Measurements from ENCODE around the gene MLEC.

MLEC gene

DNA sequence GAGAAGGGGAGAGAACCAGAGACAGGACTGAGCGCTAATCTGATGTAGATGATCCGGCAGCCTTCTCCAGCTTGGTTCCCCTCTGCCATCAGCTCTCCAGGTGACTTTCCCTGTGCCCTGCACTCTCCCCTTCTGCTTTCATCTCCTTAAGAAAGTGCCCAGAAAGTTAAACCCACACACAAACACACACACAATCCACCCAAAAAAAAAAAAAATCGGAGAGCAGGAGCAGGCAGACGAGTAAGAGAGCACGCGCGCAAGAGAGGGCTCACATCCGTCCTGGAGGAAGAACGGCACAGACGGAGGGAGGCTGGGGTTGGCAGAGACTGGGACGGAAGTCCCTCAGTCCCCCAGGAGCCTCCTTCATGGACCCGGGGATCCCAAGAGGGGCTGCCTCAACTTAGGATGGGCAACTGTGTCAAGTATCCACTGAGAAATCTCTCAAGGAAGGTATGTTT is 36.7 kb upstream of the MLEC start (continued):
- TF ChIP-seq, protein P1, sequence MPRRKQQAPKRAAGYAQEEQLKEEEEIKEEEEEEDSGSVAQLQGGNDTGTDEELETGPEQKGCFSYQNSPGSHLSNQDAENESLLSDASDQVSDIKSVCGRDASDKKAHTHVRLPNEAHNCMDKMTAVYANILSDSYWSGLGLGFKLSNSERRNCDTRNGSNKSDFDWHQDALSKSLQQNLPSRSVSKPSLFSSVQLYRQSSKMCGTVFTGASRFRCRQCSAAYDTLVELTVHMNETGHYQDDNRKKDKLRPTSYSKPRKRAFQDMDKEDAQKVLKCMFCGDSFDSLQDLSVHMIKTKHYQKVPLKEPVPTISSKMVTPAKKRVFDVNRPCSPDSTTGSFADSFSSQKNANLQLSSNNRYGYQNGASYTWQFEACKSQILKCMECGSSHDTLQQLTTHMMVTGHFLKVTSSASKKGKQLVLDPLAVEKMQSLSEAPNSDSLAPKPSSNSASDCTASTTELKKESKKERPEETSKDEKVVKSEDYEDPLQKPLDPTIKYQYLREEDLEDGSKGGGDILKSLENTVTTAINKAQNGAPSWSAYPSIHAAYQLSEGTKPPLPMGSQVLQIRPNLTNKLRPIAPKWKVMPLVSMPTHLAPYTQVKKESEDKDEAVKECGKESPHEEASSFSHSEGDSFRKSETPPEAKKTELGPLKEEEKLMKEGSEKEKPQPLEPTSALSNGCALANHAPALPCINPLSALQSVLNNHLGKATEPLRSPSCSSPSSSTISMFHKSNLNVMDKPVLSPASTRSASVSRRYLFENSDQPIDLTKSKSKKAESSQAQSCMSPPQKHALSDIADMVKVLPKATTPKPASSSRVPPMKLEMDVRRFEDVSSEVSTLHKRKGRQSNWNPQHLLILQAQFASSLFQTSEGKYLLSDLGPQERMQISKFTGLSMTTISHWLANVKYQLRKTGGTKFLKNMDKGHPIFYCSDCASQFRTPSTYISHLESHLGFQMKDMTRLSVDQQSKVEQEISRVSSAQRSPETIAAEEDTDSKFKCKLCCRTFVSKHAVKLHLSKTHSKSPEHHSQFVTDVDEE (CRISPR knock-in tag; IDR thresholded peaks at IDR 0.05): no peak
- TF ChIP-seq RARB (CRISPR knock-in tag; IDR thresholded peaks at IDR 0.05): no peak

- ATAC-seq: no peak
- TF ChIP-seq PATZ1 (CRISPR knock-in tag; IDR thresholded peaks at IDR 0.05; ENCODE audit: borderline replicate concordance) (no peak), ISL1 (CRISPR knock-in tag; IDR thresholded peaks at IDR 0.05) (no peak), ESRRG (CRISPR knock-in tag; IDR thresholded peaks at IDR 0.05) (no peak), TOX (CRISPR knock-in tag; IDR thresholded peaks at IDR 0.05; ENCODE audit: borderline replicate concordance) (no peak), BACH2 (CRISPR knock-in tag; IDR thresholded peaks at IDR 0.05; ENCODE audit: borderline replicate concordance) (no peak), ZNF8 (CRISPR knock-in tag; IDR thresholded peaks at IDR 0.05) (no peak), POU6F1 (CRISPR knock-in tag; IDR thresholded peaks at IDR 0.05; ENCODE audit: borderline replicate concordance, low read depth) (no peak)
- TF ChIP-seq, protein P2, sequence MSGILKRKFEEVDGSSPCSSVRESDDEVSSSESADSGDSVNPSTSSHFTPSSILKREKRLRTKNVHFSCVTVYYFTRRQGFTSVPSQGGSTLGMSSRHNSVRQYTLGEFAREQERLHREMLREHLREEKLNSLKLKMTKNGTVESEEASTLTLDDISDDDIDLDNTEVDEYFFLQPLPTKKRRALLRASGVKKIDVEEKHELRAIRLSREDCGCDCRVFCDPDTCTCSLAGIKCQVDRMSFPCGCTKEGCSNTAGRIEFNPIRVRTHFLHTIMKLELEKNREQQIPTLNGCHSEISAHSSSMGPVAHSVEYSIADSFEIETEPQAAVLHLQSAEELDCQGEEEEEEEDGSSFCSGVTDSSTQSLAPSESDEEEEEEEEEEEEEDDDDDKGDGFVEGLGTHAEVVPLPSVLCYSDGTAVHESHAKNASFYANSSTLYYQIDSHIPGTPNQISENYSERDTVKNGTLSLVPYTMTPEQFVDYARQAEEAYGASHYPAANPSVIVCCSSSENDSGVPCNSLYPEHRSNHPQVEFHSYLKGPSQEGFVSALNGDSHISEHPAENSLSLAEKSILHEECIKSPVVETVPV (CRISPR knock-in tag; IDR thresholded peaks at IDR 0.05): no peak
These were observed 35.1 kb upstream of the MLEC start for GRCh38 chr12:120651821-120652220.

GRCh38 chr12:120652656-120653435 is 34.1 kb upstream of the MLEC start:
- TF ChIP-seq, protein P1 (CRISPR knock-in tag; IDR thresholded peaks at IDR 0.05): no peak
- no peak for ATAC-seq

DNA sequence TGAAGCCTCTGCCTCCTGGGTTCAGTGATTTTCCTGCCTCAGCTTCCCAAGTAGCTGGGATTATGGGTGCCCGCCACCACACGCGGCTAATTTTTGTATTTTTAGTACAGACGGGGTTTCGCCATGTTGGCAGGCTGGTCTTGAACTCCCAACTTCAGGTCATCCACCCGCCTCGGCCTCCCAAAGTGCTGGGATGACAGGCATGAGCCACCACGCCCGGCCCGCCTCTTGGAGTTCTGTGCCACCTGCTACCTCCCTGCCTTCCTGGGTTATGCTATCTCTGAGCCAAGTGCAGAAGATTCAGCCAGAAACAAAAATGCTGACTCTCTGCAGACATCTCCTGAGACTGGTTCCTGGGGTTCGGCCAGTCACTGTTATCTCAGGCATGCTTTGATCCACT is 33.3 kb upstream of the MLEC start:
- ATAC-seq: no peak
- TF ChIP-seq ZNF8 (CRISPR knock-in tag; IDR thresholded peaks at IDR 0.05): no peak
- no peak for TF ChIP-seq PPARA (CRISPR knock-in tag; IDR thresholded peaks at IDR 0.05; ENCODE audit: borderline replicate concordance)
- no peak for TF ChIP-seq CREB5 (CRISPR knock-in tag; IDR thresholded peaks at IDR 0.05; ENCODE audit: low read depth)
- no peak for TF ChIP-seq PATZ1 (CRISPR knock-in tag; IDR thresholded peaks at IDR 0.05; ENCODE audit: borderline replicate concordance)
- TF ChIP-seq CSDC2 (CRISPR knock-in tag; IDR thresholded peaks at IDR 0.05): no peak
- TF ChIP-seq ZNF565 (CRISPR knock-in tag; conservative IDR thresholded peaks at IDR 0.05; ENCODE audit: low read depth): no peak
- no peak for TF ChIP-seq GLIS3 (CRISPR knock-in tag; IDR thresholded peaks at IDR 0.05)
- TF ChIP-seq OSR1 (CRISPR knock-in tag; IDR thresholded peaks at IDR 0.05): no peak
- no peak for TF ChIP-seq ISL1 (CRISPR knock-in tag; IDR thresholded peaks at IDR 0.05)
- TF ChIP-seq, protein P2 (CRISPR knock-in tag; IDR thresholded peaks at IDR 0.05): no peak
- no peak for TF ChIP-seq ZFP30 (CRISPR knock-in tag; IDR thresholded peaks at IDR 0.05)
- no peak for TF ChIP-seq ESRRG (CRISPR knock-in tag; IDR thresholded peaks at IDR 0.05)

All from SK-N-SH treated with all-trans-retinoic acid at 6 μM for 48 hours (cell line).